Measurements from ENCODE around the gene TENT4A.

DNA sequence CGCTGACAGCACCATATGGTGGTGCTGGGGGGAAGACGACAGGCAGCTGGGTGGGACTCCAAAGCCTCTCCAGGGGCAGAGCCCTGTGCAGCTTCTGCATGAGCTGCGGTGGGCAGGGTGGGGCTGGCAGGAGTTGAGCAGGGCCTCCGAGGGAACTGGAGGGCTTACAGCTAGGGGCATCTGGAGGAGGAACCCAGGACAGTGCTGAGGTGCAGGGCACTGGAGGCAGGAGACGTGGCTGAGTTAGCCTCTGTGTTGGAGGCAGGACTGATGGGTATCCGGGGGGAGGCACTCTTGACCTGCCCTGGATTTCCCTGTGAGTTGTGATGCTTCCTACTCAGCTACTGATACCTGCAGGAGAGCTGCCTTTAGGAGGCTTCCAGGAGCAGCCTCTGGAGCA is 45.0 kb downstream of the TENT4A start:
- TF ChIP-seq NFE2L1 (CRISPR knock-in tag; IDR thresholded peaks at IDR 0.05) (no peak), TP53 (CRISPR knock-in tag; IDR thresholded peaks at IDR 0.05) (no peak), CREB1 (CRISPR knock-in tag; IDR thresholded peaks at IDR 0.05) (no peak)
- TF ChIP-seq, protein P1, sequence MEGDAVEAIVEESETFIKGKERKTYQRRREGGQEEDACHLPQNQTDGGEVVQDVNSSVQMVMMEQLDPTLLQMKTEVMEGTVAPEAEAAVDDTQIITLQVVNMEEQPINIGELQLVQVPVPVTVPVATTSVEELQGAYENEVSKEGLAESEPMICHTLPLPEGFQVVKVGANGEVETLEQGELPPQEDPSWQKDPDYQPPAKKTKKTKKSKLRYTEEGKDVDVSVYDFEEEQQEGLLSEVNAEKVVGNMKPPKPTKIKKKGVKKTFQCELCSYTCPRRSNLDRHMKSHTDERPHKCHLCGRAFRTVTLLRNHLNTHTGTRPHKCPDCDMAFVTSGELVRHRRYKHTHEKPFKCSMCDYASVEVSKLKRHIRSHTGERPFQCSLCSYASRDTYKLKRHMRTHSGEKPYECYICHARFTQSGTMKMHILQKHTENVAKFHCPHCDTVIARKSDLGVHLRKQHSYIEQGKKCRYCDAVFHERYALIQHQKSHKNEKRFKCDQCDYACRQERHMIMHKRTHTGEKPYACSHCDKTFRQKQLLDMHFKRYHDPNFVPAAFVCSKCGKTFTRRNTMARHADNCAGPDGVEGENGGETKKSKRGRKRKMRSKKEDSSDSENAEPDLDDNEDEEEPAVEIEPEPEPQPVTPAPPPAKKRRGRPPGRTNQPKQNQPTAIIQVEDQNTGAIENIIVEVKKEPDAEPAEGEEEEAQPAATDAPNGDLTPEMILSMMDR (IDR thresholded peaks at IDR 0.05) = no peak
- TF ChIP-seq, protein P2, sequence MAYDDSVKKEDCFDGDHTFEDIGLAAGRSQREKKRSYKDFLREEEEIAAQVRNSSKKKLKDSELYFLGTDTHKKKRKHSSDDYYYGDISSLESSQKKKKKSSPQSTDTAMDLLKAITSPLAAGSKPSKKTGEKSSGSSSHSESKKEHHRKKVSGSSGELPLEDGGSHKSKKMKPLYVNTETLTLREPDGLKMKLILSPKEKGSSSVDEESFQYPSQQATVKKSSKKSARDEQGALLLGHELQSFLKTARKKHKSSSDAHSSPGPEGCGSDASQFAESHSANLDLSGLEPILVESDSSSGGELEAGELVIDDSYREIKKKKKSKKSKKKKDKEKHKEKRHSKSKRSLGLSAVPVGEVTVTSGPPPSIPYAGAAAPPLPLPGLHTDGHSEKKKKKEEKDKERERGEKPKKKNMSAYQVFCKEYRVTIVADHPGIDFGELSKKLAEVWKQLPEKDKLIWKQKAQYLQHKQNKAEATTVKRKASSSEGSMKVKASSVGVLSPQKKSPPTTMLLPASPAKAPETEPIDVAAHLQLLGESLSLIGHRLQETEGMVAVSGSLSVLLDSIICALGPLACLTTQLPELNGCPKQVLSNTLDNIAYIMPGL (CRISPR knock-in tag; IDR thresholded peaks at IDR 0.05) = no peak
- TF ChIP-seq, protein P3, sequence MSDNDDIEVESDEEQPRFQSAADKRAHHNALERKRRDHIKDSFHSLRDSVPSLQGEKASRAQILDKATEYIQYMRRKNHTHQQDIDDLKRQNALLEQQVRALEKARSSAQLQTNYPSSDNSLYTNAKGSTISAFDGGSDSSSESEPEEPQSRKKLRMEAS (CRISPR knock-in tag; IDR thresholded peaks at IDR 0.05) = no peak
- TF ChIP-seq, protein P4, sequence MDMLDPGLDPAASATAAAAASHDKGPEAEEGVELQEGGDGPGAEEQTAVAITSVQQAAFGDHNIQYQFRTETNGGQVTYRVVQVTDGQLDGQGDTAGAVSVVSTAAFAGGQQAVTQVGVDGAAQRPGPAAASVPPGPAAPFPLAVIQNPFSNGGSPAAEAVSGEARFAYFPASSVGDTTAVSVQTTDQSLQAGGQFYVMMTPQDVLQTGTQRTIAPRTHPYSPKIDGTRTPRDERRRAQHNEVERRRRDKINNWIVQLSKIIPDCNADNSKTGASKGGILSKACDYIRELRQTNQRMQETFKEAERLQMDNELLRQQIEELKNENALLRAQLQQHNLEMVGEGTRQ (CRISPR knock-in tag; IDR thresholded peaks at IDR 0.05) = no peak

Measured in WTC11 (cell line).